Breast epithelium (tissue), 3 donors: ENCODE measurements around the gene MDC1.

Experiments
- POLR2A ChIP-seq: fragments of 450-650 bp; IDR thresholded peaks from one replicate; pipeline ENCODE4 v1.6.1; 2016; ENCODE audit warnings: antibody characterized with exemption, mild to moderate bottlenecking, moderate library complexity
- POLR2AphosphoS5 ChIP-seq, 3 donors: sonication (generic); formaldehyde crosslinking; IDR thresholded peaks; one replicate each; pipeline ENCODE4 v1.6.1; 2017; ENCODE audit warnings: antibody characterized with exemption in 3 of 3
- TF ChIP-seq, protein P1 (sequence below), 3 donors: fragments of 450-650 bp; IDR thresholded peaks; one replicate each; pipeline ENCODE4 v1.5.1; 2016 to 2017; ENCODE audit warnings: antibody characterized with exemption in 3 of 3, mild to moderate bottlenecking in 3 of 3, moderate library complexity in 3 of 3

DNA sequence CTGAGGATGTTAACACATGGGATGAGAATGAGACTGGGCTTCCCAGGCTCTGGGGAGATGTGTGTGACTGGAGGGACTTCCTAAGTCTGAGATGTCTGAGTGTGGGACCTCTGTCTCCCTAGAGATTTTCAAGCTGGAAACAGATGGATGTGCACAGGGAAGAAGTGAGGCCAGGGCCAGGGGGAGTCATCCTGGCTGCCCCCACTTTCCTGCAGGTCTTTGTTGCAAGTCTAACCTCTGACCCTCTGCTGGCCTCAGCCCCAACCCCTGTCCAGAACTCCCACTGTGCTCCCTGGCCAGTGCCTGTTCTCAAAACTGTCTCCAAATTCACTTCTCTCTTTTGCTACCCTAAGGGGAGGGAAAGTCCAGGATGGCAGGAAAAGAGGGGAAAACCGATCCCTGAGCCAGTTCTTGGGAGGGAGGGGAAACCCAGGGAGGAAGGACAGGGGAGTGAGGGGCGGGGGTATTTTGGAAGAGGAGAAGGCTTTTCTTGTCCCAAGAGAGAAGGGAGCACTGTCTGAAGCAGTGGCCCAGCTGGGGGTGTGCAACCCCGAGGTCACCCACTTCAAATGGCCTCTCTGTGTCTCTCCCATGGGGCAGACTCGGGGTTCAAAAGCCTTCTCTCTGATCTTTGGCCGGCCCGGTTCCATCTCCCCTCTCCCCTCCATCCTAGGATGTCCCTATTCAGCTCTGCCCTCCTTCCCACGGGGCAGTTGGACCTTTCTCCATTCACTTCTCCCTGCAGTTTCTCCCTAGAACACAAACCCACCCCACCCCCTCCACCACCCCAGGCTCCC is 33.7 kb downstream of the MDC1 start:
- TF ChIP-seq, protein P1, sequence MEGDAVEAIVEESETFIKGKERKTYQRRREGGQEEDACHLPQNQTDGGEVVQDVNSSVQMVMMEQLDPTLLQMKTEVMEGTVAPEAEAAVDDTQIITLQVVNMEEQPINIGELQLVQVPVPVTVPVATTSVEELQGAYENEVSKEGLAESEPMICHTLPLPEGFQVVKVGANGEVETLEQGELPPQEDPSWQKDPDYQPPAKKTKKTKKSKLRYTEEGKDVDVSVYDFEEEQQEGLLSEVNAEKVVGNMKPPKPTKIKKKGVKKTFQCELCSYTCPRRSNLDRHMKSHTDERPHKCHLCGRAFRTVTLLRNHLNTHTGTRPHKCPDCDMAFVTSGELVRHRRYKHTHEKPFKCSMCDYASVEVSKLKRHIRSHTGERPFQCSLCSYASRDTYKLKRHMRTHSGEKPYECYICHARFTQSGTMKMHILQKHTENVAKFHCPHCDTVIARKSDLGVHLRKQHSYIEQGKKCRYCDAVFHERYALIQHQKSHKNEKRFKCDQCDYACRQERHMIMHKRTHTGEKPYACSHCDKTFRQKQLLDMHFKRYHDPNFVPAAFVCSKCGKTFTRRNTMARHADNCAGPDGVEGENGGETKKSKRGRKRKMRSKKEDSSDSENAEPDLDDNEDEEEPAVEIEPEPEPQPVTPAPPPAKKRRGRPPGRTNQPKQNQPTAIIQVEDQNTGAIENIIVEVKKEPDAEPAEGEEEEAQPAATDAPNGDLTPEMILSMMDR (IDR thresholded peaks at IDR 0.05), result no peak
- no peak for TF ChIP-seq POLR2A
- TF ChIP-seq POLR2AphosphoS5 (IDR thresholded peaks at IDR 0.05), result no peak
